WERI-Rb-1 (cell line): ENCODE results near the gene ARHGAP26.

ENCODE experiments used
- DNase-seq: peaks from one replicate; pipeline ENCODE4 v3.0.0-alpha.2; 2020
- H3K27ac ChIP-seq: fragments of 250-450 bp; sonication (Bioruptor Pico); 2 replicates; pipeline ENCODE4 v1.5.1; 2020; ENCODE audit warnings: mild to moderate bottlenecking, moderate library complexity
- H3K27me3 ChIP-seq: fragments of 250-450 bp; sonication (Bioruptor Pico); 2 replicates; pipeline ENCODE4 v1.5.1; 2021; ENCODE audit warnings: mild to moderate bottlenecking, low read depth, moderate library complexity; ENCODE audit not compliant: insufficient read depth, severe bottlenecking
- H3K36me3 ChIP-seq: fragments of 250-450 bp; sonication (Bioruptor Pico); 2 replicates; pipeline ENCODE4 v1.5.1; 2020; ENCODE audit warnings: mild to moderate bottlenecking, moderate library complexity
- H3K4me3 ChIP-seq: 2 replicates; pipeline ENCODE4 v1.5.1; 2011; ENCODE audit warnings: low read depth, mild to moderate bottlenecking, control low read depth, low read length
- H3K9me3 ChIP-seq: fragments of 250-450 bp; sonication (Bioruptor Pico); 2 replicates; pipeline ENCODE4 v1.5.1; 2021; ENCODE audit warnings: mild to moderate bottlenecking, moderate library complexity; ENCODE audit not compliant: severe bottlenecking
- TF ChIP-seq, protein P1 (sequence below): IDR thresholded peaks from 2 replicates; pipeline ENCODE4 v1.5.1; 2011; ENCODE audit warnings: low read depth, mild to moderate bottlenecking, control low read depth, inconsistent platforms, low read length

ARHGAP26 gene

DNA sequence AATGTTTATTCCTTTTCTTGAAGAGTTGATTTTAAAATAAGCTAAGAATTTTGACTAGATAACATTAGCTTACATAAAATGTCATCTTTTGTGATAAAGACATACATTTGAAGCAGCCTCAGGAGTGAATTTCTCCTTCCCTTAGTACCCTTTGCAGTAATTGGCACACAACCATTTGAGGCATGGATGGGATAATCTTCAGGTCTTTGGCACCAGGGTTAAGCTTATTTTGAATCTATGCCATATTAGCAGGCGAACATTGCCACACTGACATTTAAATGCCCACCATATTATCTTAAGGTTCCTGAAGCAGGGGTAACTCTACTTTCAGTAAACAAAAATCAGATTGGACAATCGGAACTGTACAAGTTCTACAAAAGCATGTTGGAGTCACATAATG is 507.4 kb downstream of the ARHGAP26 start:
- Histone ChIP-seq H3K27me3 (no peaks in the 10 kb centered on the region), H3K9me3 (no peaks in the 10 kb centered on the region), H3K36me3 (no peaks in the 10 kb centered on the region), H3K4me3 (no peak overlapping the region), H3K27ac (no peak overlapping the region)
- TF ChIP-seq, protein P1, sequence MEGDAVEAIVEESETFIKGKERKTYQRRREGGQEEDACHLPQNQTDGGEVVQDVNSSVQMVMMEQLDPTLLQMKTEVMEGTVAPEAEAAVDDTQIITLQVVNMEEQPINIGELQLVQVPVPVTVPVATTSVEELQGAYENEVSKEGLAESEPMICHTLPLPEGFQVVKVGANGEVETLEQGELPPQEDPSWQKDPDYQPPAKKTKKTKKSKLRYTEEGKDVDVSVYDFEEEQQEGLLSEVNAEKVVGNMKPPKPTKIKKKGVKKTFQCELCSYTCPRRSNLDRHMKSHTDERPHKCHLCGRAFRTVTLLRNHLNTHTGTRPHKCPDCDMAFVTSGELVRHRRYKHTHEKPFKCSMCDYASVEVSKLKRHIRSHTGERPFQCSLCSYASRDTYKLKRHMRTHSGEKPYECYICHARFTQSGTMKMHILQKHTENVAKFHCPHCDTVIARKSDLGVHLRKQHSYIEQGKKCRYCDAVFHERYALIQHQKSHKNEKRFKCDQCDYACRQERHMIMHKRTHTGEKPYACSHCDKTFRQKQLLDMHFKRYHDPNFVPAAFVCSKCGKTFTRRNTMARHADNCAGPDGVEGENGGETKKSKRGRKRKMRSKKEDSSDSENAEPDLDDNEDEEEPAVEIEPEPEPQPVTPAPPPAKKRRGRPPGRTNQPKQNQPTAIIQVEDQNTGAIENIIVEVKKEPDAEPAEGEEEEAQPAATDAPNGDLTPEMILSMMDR: no peak
- DNase-seq: no peak
